A172 (cell line): ENCODE measurements around the gene IGF1R. TPM values are rescaled to one million over a fixed set of nuclear protein-coding genes. Genes with fewer than 3 reads are reported as not detected.
A peak's percentile ranks its signal among the peaks of the same experiment; 100 is the strongest.

Experiments used
- DNase-seq: peaks from one replicate; pipeline ENCODE4 v3.0.0-alpha.2; 2015; ENCODE audit warnings: low spot score
- total RNA-seq: library from RNA; depleted of rRNA; stranded (reverse); fragments of >200 nt; shearing (Covaris generic); gene quantifications from 2 replicates; pipeline ENCODE4 v1.2.3, GENCODE V29; 2014

Gene IGF1R
- total RNA-seq, 1 experiment from 2014 or later, result 6.1 TPM

GRCh38 chr15:98884894-98885293 is 236.6 kb downstream of the IGF1R start:
- no peak for DNase-seq

- no peak for DNase-seq
Measured at GRCh38 chr15:98887976-98888375, 239.6 kb downstream of the IGF1R start.

- DNase-seq, result peak; percentile 64
Measured at GRCh38 chr15:98888820-98889479, 240.6 kb downstream of the IGF1R start.

GRCh38 chr15:98889930-98890695 is 241.8 kb downstream of the IGF1R start:
- peak; percentile 77 for DNase-seq

GRCh38 chr15:98891301-98891700 is 243.0 kb downstream of the IGF1R start:
- DNase-seq, result no peak

- DNase-seq, result no peak
Measured at GRCh38 chr15:98893401-98893800, 245.1 kb downstream of the IGF1R start.

- no peak for DNase-seq
Measured at GRCh38 chr15:98894312-98894711, 246.0 kb downstream of the IGF1R start.

- peak; percentile 41 for DNase-seq
Measured at GRCh38 chr15:98896002-98896721, 247.8 kb downstream of the IGF1R start.

GRCh38 chr15:98896802-98897732 is 248.7 kb downstream of the IGF1R start:
- DNase-seq, result peak; percentile 95

- no peak for DNase-seq
Measured at GRCh38 chr15:98898122-98898521, 249.8 kb downstream of the IGF1R start.

- DNase-seq, result no peak
Measured at GRCh38 chr15:98899272-98900021, 251.1 kb downstream of the IGF1R start.

- DNase-seq, result peak; percentile 52
Measured at GRCh38 chr15:98900356-98900755, 252.0 kb downstream of the IGF1R start.

- no peak for DNase-seq
Measured at GRCh38 chr15:98901434-98902072, 253.2 kb downstream of the IGF1R start.

GRCh38 chr15:98902931-98903330 is 254.6 kb downstream of the IGF1R start:
- no peak for DNase-seq

- DNase-seq, result peak; percentile 45
Measured at GRCh38 chr15:98903377-98904018, 255.2 kb downstream of the IGF1R start.

GRCh38 chr15:98904544-98904943 is 256.2 kb downstream of the IGF1R start:
- DNase-seq, result peak; percentile 32

GRCh38 chr15:98905963-98906711 is 257.8 kb downstream of the IGF1R start:
- DNase-seq, result no peak

GRCh38 chr15:98906712-98907083 is 258.4 kb downstream of the IGF1R start:
- peak; percentile 15 for DNase-seq

- DNase-seq, result no peak
Measured at GRCh38 chr15:98907927-98908471, 259.7 kb downstream of the IGF1R start.
